ENCODE measurements around the gene PRKCE. TPM values are rescaled to one million over a fixed set of nuclear protein-coding genes. Genes with fewer than 3 reads are reported as not detected.

Gene PRKCE
- polyA plus RNA-seq, 1 of the 3 experiments (the other 2 are of a cell fraction), result 16.3 TPM

- Histone ChIP-seq H3K4me1 (ENCODE audit: control insufficient read depth in 1 of 2, insufficient read depth in 2 of 2, low read depth in 1 of 2, low read length in 1 of 2) (peaks cover 11 to 12% of the 10 kb centered on the region in 2 experiments; a peak in 3 of 4 replicates), H3F3A (replicated peaks; ENCODE audit: insufficient read depth) (peaks cover 6% of the 10 kb centered on the region), H3K36me3 (replicated peaks in 1 of 2; ENCODE audit: control insufficient read depth in 1 of 2, insufficient read depth in 2 of 2, low read length in 1 of 2) (peaks cover 5 to 14% of the 10 kb centered on the region in 2 experiments), H3K9me3 (no peaks in the 10 kb centered on the region), H3K27me3 (ENCODE audit: insufficient read depth) (no peaks in the 10 kb centered on the region), H3K4me2 (no peak overlapping the region), H3K27ac (ENCODE audit: low read depth in 2 of 2, low read length in 1 of 2) (no peak overlapping the region), H4K20me1 (ENCODE audit: insufficient read depth) (no peaks in the 10 kb centered on the region), H3K9ac (no peak overlapping the region), H3K79me2 (ENCODE audit: insufficient read depth) (no peaks in the 10 kb centered on the region), H3K9me2 (no peaks in the 10 kb centered on the region), H2AFZ (ENCODE audit: low read depth) (no peak overlapping the region), H3K4me3 (ENCODE audit: low read depth in 2 of 2, low read length in 1 of 2) (no peak overlapping the region)
- no peak for TF ChIP-seq NFIC (IDR thresholded peaks at IDR 0.05; ENCODE audit: borderline replicate concordance)
- no peak for TF ChIP-seq EP300 (IDR thresholded peaks at IDR 0.05; ENCODE audit: borderline replicate concordance in 1 of 2, low read depth in 1 of 2, low read length in 1 of 2)
- no peak for TF ChIP-seq FOSL2 (IDR thresholded peaks at IDR 0.05; ENCODE audit: borderline replicate concordance, low read depth)
- TF ChIP-seq NRF1 (IDR thresholded peaks at IDR 0.05; ENCODE audit: low read depth, low read length), result no peak
- TF ChIP-seq YY1 (IDR thresholded peaks at IDR 0.05; ENCODE audit: low read depth), result no peak
- no peak for TF ChIP-seq RXRA (IDR thresholded peaks at IDR 0.05; ENCODE audit: borderline replicate concordance, low read depth)
- TF ChIP-seq ELF1 (IDR thresholded peaks at IDR 0.05), result no peak
- TF ChIP-seq GABPA (IDR thresholded peaks at IDR 0.05; ENCODE audit: low read depth), result no peak
- TF ChIP-seq TCF12 (IDR thresholded peaks at IDR 0.05), result no peak
- no peak for TF ChIP-seq FOXJ3 (CRISPR knock-in tag; IDR thresholded peaks at IDR 0.05)
- TF ChIP-seq ZBTB33 (IDR thresholded peaks at IDR 0.05; ENCODE audit: borderline replicate concordance, low read depth), result no peak
- no peak for TF ChIP-seq IRF3 (IDR thresholded peaks at IDR 0.05; ENCODE audit: low read depth, low read length)
- CTCF ChIA-PET, result interaction anchor here (1.2 to 2.8 kb wide), 2 partner anchors 17 to 119 kb away, joined by 3 to 6 read pairs; no protein-coding TSS in a partner anchor
- POLR2A ChIA-PET, result no interaction called here
- no peak for DNase-seq
- 93% methylated on average over 18 of the region's 18 CpGs for WGBS (ENCODE audit: low lambda C conversion rate)
Measured at GRCh38 chr2:46181789-46182530, 530.5 kb downstream of the PRKCE start.

GRCh38 chr2:46183426-46183825, 532.0 kb downstream of the PRKCE start:
- CTCF ChIA-PET, result no interaction called here
- POLR2A ChIA-PET, result no interaction called here
- H3K4me2 ChIP-seq, result no peak overlapping the region
- H3K9me2 ChIP-seq, result no peaks in the 10 kb centered on the region
- no peak overlapping the region for H3K27ac ChIP-seq (ENCODE audit: low read depth in 2 of 2, low read length in 1 of 2)
- peaks cover 7 to 18% of the 10 kb centered on the region in 2 experiments for H3K36me3 ChIP-seq (replicated peaks in 1 of 2; ENCODE audit: control insufficient read depth in 1 of 2, insufficient read depth in 2 of 2, low read length in 1 of 2)
- H3K27me3 ChIP-seq (ENCODE audit: insufficient read depth), result no peaks in the 10 kb centered on the region
- DNase-seq, result no peak
- peaks cover 11 to 13% of the 10 kb centered on the region in 2 experiments; a peak in 3 of 4 replicates for H3K4me1 ChIP-seq (ENCODE audit: control insufficient read depth in 1 of 2, insufficient read depth in 2 of 2, low read depth in 1 of 2, low read length in 1 of 2)
- no peak overlapping the region for H2AFZ ChIP-seq (ENCODE audit: low read depth)
- no peaks in the 10 kb centered on the region for H3K9me3 ChIP-seq
- no peak overlapping the region for H3K9ac ChIP-seq
- H3K4me3 ChIP-seq (ENCODE audit: low read depth in 2 of 2, low read length in 1 of 2), result no peak overlapping the region
- no peaks in the 10 kb centered on the region for H3K79me2 ChIP-seq (ENCODE audit: insufficient read depth)
- no peak for TF ChIP-seq CHD2 (IDR thresholded peaks at IDR 0.05; ENCODE audit: low read length, partially characterized antibody)
- no peak for TF ChIP-seq NFIC (IDR thresholded peaks at IDR 0.05; ENCODE audit: borderline replicate concordance)
- no peak for TF ChIP-seq EZH2phosphoT487 (IDR thresholded peaks at IDR 0.05; ENCODE audit: borderline replicate concordance, low read depth)
- TF ChIP-seq IRF3 (IDR thresholded peaks at IDR 0.05; ENCODE audit: low read depth, low read length), result no peak
- TF ChIP-seq FOSL2 (IDR thresholded peaks at IDR 0.05; ENCODE audit: borderline replicate concordance, low read depth), result no peak
- no peak for TF ChIP-seq MEF2A (IDR thresholded peaks at IDR 0.05; ENCODE audit: borderline replicate concordance, low read depth)
- no peak for TF ChIP-seq GABPA (IDR thresholded peaks at IDR 0.05; ENCODE audit: low read depth)
- TF ChIP-seq RCOR1 (IDR thresholded peaks at IDR 0.05; ENCODE audit: low read length), result no peak
- TF ChIP-seq RFX5 (IDR thresholded peaks at IDR 0.05; ENCODE audit: low read length), result no peak
- no peak for TF ChIP-seq MXI1 (IDR thresholded peaks at IDR 0.05; ENCODE audit: low read depth, low read length)
- no peak for TF ChIP-seq SIN3A (IDR thresholded peaks at IDR 0.05; ENCODE audit: borderline replicate concordance, low read depth, low read length)
- TF ChIP-seq TCF12 (IDR thresholded peaks at IDR 0.05), result no peak
- H3F3A ChIP-seq (replicated peaks; ENCODE audit: insufficient read depth), result peaks cover 6% of the 10 kb centered on the region
- WGBS (ENCODE audit: low lambda C conversion rate), result 100% methylated on average over 4 of the region's 4 CpGs
- no peaks in the 10 kb centered on the region for H4K20me1 ChIP-seq (ENCODE audit: insufficient read depth)

Measured in SK-N-SH (cell line).